Measurements from ENCODE around the gene ASGR1. TPM values are rescaled to one million over a fixed set of nuclear protein-coding genes. Genes with fewer than 3 reads are reported as not detected.
A peak's percentile ranks its signal among the peaks of the same experiment; 100 is the strongest.

ASGR1 gene
- total and polyA plus RNA-seq, 4 donors = 127 to 728 (median 471) TPM

GRCh38 chr17:7184091-7184488, 4.9 kb upstream of the ASGR1 start:
- Histone ChIP-seq H3K36me3 (ENCODE audit: control insufficient read depth in 4 of 4, insufficient read depth in 3 of 4, low read depth in 1 of 4, low read length in 3 of 4) (no peaks in the 10 kb centered on the region), H3K27me3 (ENCODE audit: control insufficient read depth in 4 of 4, insufficient read depth in 4 of 4, low read length in 3 of 4) (no peaks in the 10 kb centered on the region), H3K27ac (ENCODE audit: low read depth in 1 of 2, low read length in 2 of 2) (peak overlapping the region; percentile 4 to 61), H3K4me1 (ENCODE audit: control insufficient read depth in 4 of 4, insufficient read depth in 4 of 4, low read length in 3 of 4) (peaks cover 5 to 24% (median 14%) of the 10 kb centered on the region in 4 donors), H3K9me3 (ENCODE audit: control insufficient read depth in 4 of 4, low read length in 3 of 4) (no peaks in the 10 kb centered on the region), H3K9ac (ENCODE audit: low read depth in 1 of 2, low read length in 2 of 2) (no peak overlapping the region), H3K4me3 (ENCODE audit: low read depth in 1 of 3, low read length in 3 of 3) (no peak overlapping the region)
- TF ChIP-seq TAF1 (conservative IDR thresholded peaks at IDR 0.05) (no peak), SP1 (IDR thresholded peaks at IDR 0.05) (peak; percentile 53), GABPA (IDR thresholded peaks at IDR 0.05 in 1 of 2, conservative IDR thresholded peaks at IDR 0.05 in 1 of 2) (peak in 1 of 2 donors; percentile 16), JUND (IDR thresholded peaks at IDR 0.05) (no peak), ZBTB33 (IDR thresholded peaks at IDR 0.05) (no peak), REST (IDR thresholded peaks at IDR 0.05) (no peak), MAX (IDR thresholded peaks at IDR 0.05) (peak; percentile 71), EGR1 (IDR thresholded peaks at IDR 0.05; ENCODE audit: low read depth in 2 of 2) (peak in 1 of 2 donors; percentile 14), FOXA2 (IDR thresholded peaks at IDR 0.05) (no peak), YY1 (IDR thresholded peaks at IDR 0.05) (peak; percentile 68), HNF4A (conservative IDR thresholded peaks at IDR 0.05) (peak in 1 of 2 donors; percentile 51), CTCF (IDR thresholded peaks at IDR 0.05; ENCODE audit: low read depth, low read length, missing input control) (no peak), HNF4G (IDR thresholded peaks at IDR 0.05) (no peak), RAD21 (IDR thresholded peaks at IDR 0.05) (peak in 1 of 2 donors; percentile 37), FOXA1 (IDR thresholded peaks at IDR 0.05) (no peak), ATF3 (IDR thresholded peaks at IDR 0.05) (no peak), NR2F2 (IDR thresholded peaks at IDR 0.05) (no peak), RXRA (IDR thresholded peaks at IDR 0.05) (peak; percentile 16 to 50)
- DNase-seq (ENCODE audit: low spot score) = peak; percentile 66
- WGBS = 27% methylated on average over 14 of the region's 14 CpGs
